Keratinocyte (primary cell): ENCODE results near the gene FMNL2. TPM values are rescaled to one million over a fixed set of nuclear protein-coding genes. Genes with fewer than 3 reads are reported as not detected.

ENCODE experiments used
- DNase-seq: peaks from one replicate; pipeline ENCODE4 v3.0.0-alpha.2; 2011; ENCODE audit warnings: low read depth, missing footprints, low spot score
- FAIRE-seq: peaks from 2 replicates; lab custom pipeline; 2011; peaks lifted over from hg19 to GRCh38; lab: Jason Lieb, UNC
- H2AFZ ChIP-seq: 2 replicates; pipeline ENCODE4 v1.6.0; 2012; ENCODE audit warnings: low read length, control low read depth, inconsistent platforms; ENCODE audit not compliant: control insufficient read depth
- H3K27ac ChIP-seq: 2 replicates; pipeline ENCODE4 v1.5.1; 2011; ENCODE audit warnings: low read length; ENCODE audit not compliant: control insufficient read depth, insufficient read depth
- H3K27me3 ChIP-seq: 3 replicates; pipeline ENCODE4 v1.6.0; 2011; ENCODE audit warnings: low read length; ENCODE audit not compliant: control insufficient read depth, insufficient read depth; ENCODE audit errors: extremely low read depth
- H3K36me3 ChIP-seq, 2 experiments: 2 replicates in 1 of 2; 3 replicates in 1 of 2; pipeline ENCODE4 v1.5.1; 2011; ENCODE audit warnings: low read length in 2 of 2, mild to moderate bottlenecking in 1 of 2; ENCODE audit not compliant: control insufficient read depth in 2 of 2, insufficient read depth in 2 of 2; ENCODE audit errors: extremely low read depth in 1 of 2
- H3K4me1 ChIP-seq: 3 replicates; pipeline ENCODE4 v1.5.1; 2011; ENCODE audit warnings: low read length; ENCODE audit not compliant: control insufficient read depth, insufficient read depth; ENCODE audit errors: extremely low read depth
- H3K4me2 ChIP-seq: 3 replicates; pipeline ENCODE4 v1.6.0; 2011; ENCODE audit warnings: low read depth, low read length; ENCODE audit not compliant: control insufficient read depth, insufficient read depth; ENCODE audit errors: extremely low read depth
- H3K4me3 ChIP-seq, 3 experiments: fragments of 200-600 bp in 1 of 3; sonication (generic) in 1 of 3; 2 replicates in 2 of 3; 3 replicates in 1 of 3; pipeline ENCODE4 v1.5.1; 2011 to 2016; ENCODE audit warnings: low read length in 3 of 3, mild to moderate bottlenecking in 3 of 3, control low read depth in 2 of 3, inconsistent platforms in 1 of 3, low read depth in 1 of 3, mixed read lengths in 1 of 3, mixed run types in 1 of 3, moderate library complexity in 1 of 3; ENCODE audit not compliant: control insufficient read depth in 2 of 3, insufficient read depth in 2 of 3; ENCODE audit errors: extremely low read depth in 1 of 3
- H3K79me2 ChIP-seq: 2 replicates; pipeline ENCODE4 v1.6.0; 2012; ENCODE audit warnings: low read length; ENCODE audit not compliant: control insufficient read depth, insufficient read depth
- H3K9ac ChIP-seq: 3 replicates; pipeline ENCODE4 v1.6.0; 2011; ENCODE audit warnings: low read length; ENCODE audit not compliant: control insufficient read depth, insufficient read depth; ENCODE audit errors: extremely low read depth
- H3K9me1 ChIP-seq: 3 replicates; pipeline ENCODE4 v1.6.0; 2011; ENCODE audit warnings: low read length; ENCODE audit not compliant: control insufficient read depth, insufficient read depth; ENCODE audit errors: extremely low read depth
- H3K9me3 ChIP-seq: 2 replicates; pipeline ENCODE4 v1.5.1; 2012; ENCODE audit warnings: low read depth, low read length; ENCODE audit not compliant: control insufficient read depth
- H4K20me1 ChIP-seq: 3 replicates; pipeline ENCODE4 v1.6.0; 2011; ENCODE audit warnings: low read length; ENCODE audit not compliant: control insufficient read depth, insufficient read depth; ENCODE audit errors: extremely low read depth
- CTCF ChIP-seq, 3 experiments: IDR thresholded peaks in 1 of 3; conservative IDR thresholded peaks in 1 of 3; optimal IDR thresholded peaks in 1 of 3; 2 replicates in 2 of 3; 3 replicates in 1 of 3; pipeline versions ENCODE3 to v1.5.1; 2011; ENCODE audit warnings: low read length in 3 of 3, mild to moderate bottlenecking in 3 of 3, moderate library complexity in 2 of 3, control low read depth in 1 of 3, inconsistent platforms in 1 of 3; ENCODE audit not compliant: insufficient read depth in 2 of 3; ENCODE audit errors: extremely low read depth in 1 of 3
- EZH2 ChIP-seq: IDR thresholded peaks from one replicate; pipeline ENCODE4 v1.6.1; 2012; ENCODE audit warnings: inconsistent platforms, mild to moderate bottlenecking, low read length, moderate library complexity
- dilution Hi-C: fragments of 300-500 bp; cut with MboI; formaldehyde crosslinking; loops from one replicate; pipeline ENCODE4 v1.7.0; 2020; ENCODE audit warnings: low sequenced_read_pairs; ENCODE audit not compliant: extremely low pct_ligation_motif_present
- polyA plus RNA-seq, 5 experiments: library from polyadenylated mRNA; depleted of rRNA in 3 of 5; stranded (reverse) in 3 of 5; stranded (forward) in 1 of 5; unstranded in 1 of 5; fragments of >200 nt; gene quantifications; 1 replicate in 1 of 5; 2 replicates in 3 of 5; 3 replicates in 1 of 5; pipeline versions ENCODE4 v1.2.1 to v1.2.3, GENCODE V29; 2011 to 2012; ENCODE audit warnings: missing spikeins in 2 of 5, low read depth in 1 of 5, low replicate concordance in 1 of 5

The FMNL2 gene
- polyA plus RNA-seq, 1 donor (not counting 4 experiments of a cell fraction or from before 2014, with no cell fraction given) = 62.7 TPM

DNA sequence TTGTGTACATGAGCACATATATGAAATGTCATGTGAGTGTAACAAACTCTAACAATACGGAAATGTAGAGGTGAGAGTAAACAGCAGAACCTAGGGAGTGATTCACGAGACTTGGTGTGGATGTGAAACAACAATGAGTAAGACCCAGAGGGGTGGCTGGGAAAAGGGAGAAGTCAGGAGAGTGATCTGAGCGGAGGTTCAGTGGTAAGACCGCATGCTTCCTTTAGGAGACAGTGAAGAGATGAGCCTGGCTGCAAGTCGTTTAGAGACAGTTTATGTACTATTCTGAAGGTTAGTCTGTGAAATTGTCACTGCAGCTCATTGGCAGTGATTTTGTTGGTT, 231.7 kb downstream of the FMNL2 start:
- Histone ChIP-seq H3K9me3 (no peaks in the 10 kb centered on the region), H3K4me1 (peaks cover 12% of the 10 kb centered on the region), H3K36me3 (peaks cover 3 to 10% of the 10 kb centered on the region in 2 experiments), H3K4me3 (no peak overlapping the region), H3K4me2 (no peak overlapping the region), H3K27ac (no peak overlapping the region), H2AFZ (no peak overlapping the region), H3K9ac (no peak overlapping the region), H3K9me1 (no peaks in the 10 kb centered on the region), H4K20me1 (no peaks in the 10 kb centered on the region), H3K27me3 (no peaks in the 10 kb centered on the region), H3K79me2 (peaks cover 24% of the 10 kb centered on the region)
- dilution Hi-C loops = no loop called here
- TF ChIP-seq CTCF (optimal IDR thresholded peaks at IDR 0.05 in 1 of 3, IDR thresholded peaks at IDR 0.05 in 1 of 3, conservative IDR thresholded peaks at IDR 0.05 in 1 of 3; ENCODE audit: extremely low read depth in 1 of 3, insufficient read depth in 2 of 3, low read length in 3 of 3) (no peak), EZH2 (no peak)
- FAIRE-seq = no peak
- no peak for DNase-seq

GRCh38 chr2:152568531-152568930, 233.6 kb downstream of the FMNL2 start:
- TF ChIP-seq CTCF (optimal IDR thresholded peaks at IDR 0.05 in 1 of 3, IDR thresholded peaks at IDR 0.05 in 1 of 3, conservative IDR thresholded peaks at IDR 0.05 in 1 of 3; ENCODE audit: extremely low read depth in 1 of 3, insufficient read depth in 2 of 3, low read length in 3 of 3) (no peak), EZH2 (no peak)
- no peak overlapping the region for H3K9ac ChIP-seq
- H2AFZ ChIP-seq = no peak overlapping the region
- no peaks in the 10 kb centered on the region for H3K27me3 ChIP-seq
- H3K4me2 ChIP-seq = no peak overlapping the region
- H3K27ac ChIP-seq = no peak overlapping the region
- dilution Hi-C loops = no loop called here
- H3K9me3 ChIP-seq = no peaks in the 10 kb centered on the region
- H3K9me1 ChIP-seq = no peaks in the 10 kb centered on the region
- peaks cover 30% of the 10 kb centered on the region for H3K79me2 ChIP-seq
- peaks cover 31% of the 10 kb centered on the region for H3K4me1 ChIP-seq
- H4K20me1 ChIP-seq = no peaks in the 10 kb centered on the region
- H3K36me3 ChIP-seq = peaks cover 3 to 10% of the 10 kb centered on the region in 2 experiments
- H3K4me3 ChIP-seq = no peak overlapping the region
- no peak for FAIRE-seq
- DNase-seq = no peak
